OCI-LY1 (cell line): ENCODE results near the gene COX7B.

ENCODE experiments used
- CTCF ChIP-seq: fragments of 200-600 bp; sonication (generic), shearing (Covaris generic); IDR thresholded peaks from 2 replicates; pipeline ENCODE4 v1.5.1; 2017; ENCODE audit warnings: mild to moderate bottlenecking, antibody characterized with exemption, low read length, moderate library complexity, mixed read lengths
- EZH2 ChIP-seq: fragments of 200-600 bp; sonication (generic), shearing (Covaris generic); IDR thresholded peaks from 2 replicates; pipeline ENCODE4 v1.8.0; 2017; ENCODE audit warnings: borderline replicate concordance, mixed run types, mild to moderate bottlenecking, antibody characterized with exemption, low read length, moderate library complexity, mixed read lengths

GRCh38 chrX:77910108-77910840 lies 11.0 kb downstream of the COX7B start, which contains the start of gene ATP7A:
- TF ChIP-seq CTCF, result peak; percentile 45; the same call in 1 of the 2 replicates
- no peak for TF ChIP-seq EZH2
